Measurements from ENCODE around the gene DGKH. TPM values are rescaled to one million over a fixed set of nuclear protein-coding genes. Genes with fewer than 3 reads are reported as not detected.

Gene DGKH
- total RNA-seq, 2 donors from 2014 or later, result 7.4 to 21.1 TPM

DNA sequence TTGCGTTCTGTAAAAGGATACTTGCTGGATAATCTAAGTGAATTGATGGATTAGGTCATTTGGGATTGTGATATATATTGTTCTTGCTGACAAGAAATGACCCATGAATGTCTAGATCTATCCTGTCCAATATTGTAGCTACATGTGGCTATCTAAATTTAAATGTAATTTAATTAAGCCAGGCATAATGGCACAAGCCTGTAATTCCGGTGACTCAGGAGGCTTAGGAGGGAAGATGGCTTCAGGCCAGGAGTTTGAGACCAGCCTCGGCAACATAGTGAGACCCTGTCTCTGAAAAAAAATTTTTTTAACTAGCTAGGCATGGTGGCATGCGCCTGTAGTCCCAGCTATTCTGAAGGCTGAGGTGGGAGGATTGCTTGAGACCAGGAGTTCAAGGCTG lies 184.2 kb downstream of the DGKH start:
- Mint-ChIP-seq H3K9me3 (no peaks in the 10 kb centered on the region), H3K4me3 (no peak overlapping the region), H3K27ac (no peak overlapping the region), H3K4me1 (ENCODE audit: low read depth in 2 of 2) (no peaks in the 10 kb centered on the region), H3K36me3 (no peaks in the 10 kb centered on the region), H3K27me3 (no peaks in the 10 kb centered on the region)
- DNase-seq (ENCODE audit: low spot score) (no peak), ATAC-seq (no peak)

DNA sequence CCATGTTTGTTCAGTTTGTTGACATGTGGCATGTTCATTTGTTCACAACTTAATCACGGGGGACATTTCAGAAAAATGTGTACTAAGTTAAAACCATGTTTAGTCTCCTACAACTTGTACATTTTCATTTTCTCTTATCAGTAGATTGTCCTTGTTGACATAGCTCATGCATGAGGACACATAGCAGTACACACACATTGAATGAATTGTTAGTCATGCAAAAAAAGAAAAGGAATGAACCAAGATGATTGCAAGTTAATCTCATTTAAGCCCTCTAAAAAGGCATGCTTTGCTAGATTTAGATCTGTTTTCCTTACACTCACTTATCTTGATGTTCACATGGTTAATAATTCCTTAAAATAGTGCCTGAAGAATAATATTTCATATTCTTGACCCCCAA lies 185.3 kb downstream of the DGKH start:
- H3K4me3 Mint-ChIP-seq, result no peak overlapping the region
- H3K36me3 Mint-ChIP-seq, result no peaks in the 10 kb centered on the region
- H3K9me3 Mint-ChIP-seq, result no peaks in the 10 kb centered on the region
- no peaks in the 10 kb centered on the region for H3K4me1 Mint-ChIP-seq (ENCODE audit: low read depth in 2 of 2)
- no peak for DNase-seq (ENCODE audit: low spot score)
- no peak overlapping the region for H3K27ac Mint-ChIP-seq
- no peaks in the 10 kb centered on the region for H3K27me3 Mint-ChIP-seq
- no peak for ATAC-seq

DNA sequence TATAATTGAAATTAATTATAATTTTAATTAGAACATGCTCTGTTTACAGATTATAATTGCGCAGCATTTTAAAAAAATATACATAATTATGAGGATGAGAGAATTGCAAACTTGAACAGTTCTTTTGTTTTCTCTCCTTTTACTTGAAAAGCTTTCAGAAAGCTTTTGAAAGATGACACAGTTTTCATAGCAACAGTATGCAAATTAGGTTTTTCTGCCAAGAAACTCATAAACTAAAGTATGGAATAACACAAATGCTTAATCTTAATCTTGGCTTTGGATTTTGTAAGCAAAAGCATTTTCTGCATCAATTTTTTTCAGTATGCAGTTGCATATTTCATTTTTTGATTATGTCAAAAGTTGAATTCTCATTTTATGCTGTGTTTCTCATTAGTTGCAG lies 190.7 kb downstream of the DGKH start:
- Mint-ChIP-seq H3K4me3 (no peak overlapping the region), H3K36me3 (no peaks in the 10 kb centered on the region), H3K9me3 (no peaks in the 10 kb centered on the region), H3K27ac (no peak overlapping the region), H3K4me1 (ENCODE audit: low read depth in 2 of 2) (peaks cover 0 to 4% of the 10 kb centered on the region in 2 donors), H3K27me3 (peaks cover 8 to 17% of the 10 kb centered on the region in 2 donors)
- ATAC-seq (no peak), DNase-seq (ENCODE audit: low spot score) (no peak)

DNA sequence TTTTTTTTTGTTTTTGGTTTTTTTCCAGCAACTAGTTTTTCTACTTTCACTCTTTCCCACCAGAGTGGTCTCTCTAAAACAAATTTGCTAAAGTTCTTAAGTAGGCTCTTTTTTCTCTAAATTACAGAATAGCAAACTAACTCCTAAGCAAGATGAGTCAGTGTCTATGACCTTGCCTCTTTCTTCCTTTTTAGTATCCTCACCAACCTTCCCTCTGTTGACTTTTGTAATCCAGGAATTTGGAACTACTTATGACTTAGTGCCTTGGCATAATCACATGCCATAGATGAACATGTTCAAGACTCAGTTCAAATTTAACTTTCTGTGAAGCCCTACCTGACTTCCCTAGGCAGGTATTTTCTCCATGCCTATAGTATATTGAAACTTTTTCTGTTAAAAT lies 191.2 kb downstream of the DGKH start:
- Mint-ChIP-seq H3K4me3 (no peak overlapping the region), H3K27ac (no peak overlapping the region), H3K9me3 (no peaks in the 10 kb centered on the region), H3K27me3 (peaks cover 8 to 17% of the 10 kb centered on the region in 2 donors), H3K4me1 (ENCODE audit: low read depth in 2 of 2) (peaks cover 0 to 4% of the 10 kb centered on the region in 2 donors), H3K36me3 (no peaks in the 10 kb centered on the region)
- ATAC-seq (no peak), DNase-seq (ENCODE audit: low spot score) (no peak)

DNA sequence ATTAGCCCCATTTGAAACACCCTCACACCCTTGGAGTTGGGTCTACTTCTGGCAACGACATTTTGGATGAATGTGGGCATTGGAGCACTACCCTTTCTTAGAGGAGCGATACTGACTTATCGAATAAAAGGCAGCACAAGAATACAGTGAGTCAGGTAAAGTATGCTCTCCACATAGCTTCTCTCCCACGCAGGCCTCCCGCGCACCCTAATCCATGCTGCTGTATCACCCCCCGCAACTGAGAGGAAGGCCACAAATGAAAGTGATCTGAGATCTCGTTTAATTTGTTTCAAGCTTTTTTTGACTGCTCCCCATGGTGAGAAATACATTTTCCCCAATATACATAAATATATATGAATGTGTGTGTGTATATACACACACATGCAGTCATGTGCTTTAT lies 198.1 kb downstream of the DGKH start:
- Mint-ChIP-seq H3K36me3 (no peaks in the 10 kb centered on the region), H3K9me3 (no peaks in the 10 kb centered on the region), H3K27me3 (peaks cover 10 to 17% of the 10 kb centered on the region in 2 donors), H3K4me1 (ENCODE audit: low read depth in 2 of 2) (peaks cover 0 to 4% of the 10 kb centered on the region in 2 donors), H3K4me3 (no peak overlapping the region), H3K27ac (no peak overlapping the region)
- ATAC-seq (no peak), DNase-seq (ENCODE audit: low spot score) (no peak)

DNA sequence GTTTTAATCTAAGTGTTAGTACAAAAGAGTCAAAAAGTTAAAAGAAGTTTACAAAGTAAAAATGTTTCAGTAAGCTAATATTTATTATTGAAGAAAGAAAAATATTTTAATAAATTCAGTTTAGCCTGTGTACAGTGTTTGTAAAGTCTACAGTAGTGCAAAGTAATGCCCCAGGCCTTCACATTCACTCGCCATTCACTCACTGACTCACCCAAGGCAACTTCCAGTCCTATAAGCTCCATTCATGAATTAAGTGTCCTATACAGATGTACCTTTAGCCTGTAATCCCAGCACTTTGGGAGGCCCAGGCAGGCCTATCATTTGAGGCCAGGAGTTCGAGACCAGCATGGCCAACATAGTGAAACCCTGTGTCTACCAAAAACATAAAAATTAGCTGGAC lies 199.4 kb downstream of the DGKH start:
- H3K4me3 Mint-ChIP-seq, result no peak overlapping the region
- peaks cover 13% of the 10 kb centered on the region in 2 donors for H3K27me3 Mint-ChIP-seq
- no peak for ATAC-seq
- H3K27ac Mint-ChIP-seq, result no peak overlapping the region
- no peaks in the 10 kb centered on the region for H3K36me3 Mint-ChIP-seq
- DNase-seq (ENCODE audit: low spot score), result no peak
- H3K9me3 Mint-ChIP-seq, result no peaks in the 10 kb centered on the region
- H3K4me1 Mint-ChIP-seq (ENCODE audit: low read depth in 2 of 2), result peaks cover 0 to 4% of the 10 kb centered on the region in 2 donors

DNA sequence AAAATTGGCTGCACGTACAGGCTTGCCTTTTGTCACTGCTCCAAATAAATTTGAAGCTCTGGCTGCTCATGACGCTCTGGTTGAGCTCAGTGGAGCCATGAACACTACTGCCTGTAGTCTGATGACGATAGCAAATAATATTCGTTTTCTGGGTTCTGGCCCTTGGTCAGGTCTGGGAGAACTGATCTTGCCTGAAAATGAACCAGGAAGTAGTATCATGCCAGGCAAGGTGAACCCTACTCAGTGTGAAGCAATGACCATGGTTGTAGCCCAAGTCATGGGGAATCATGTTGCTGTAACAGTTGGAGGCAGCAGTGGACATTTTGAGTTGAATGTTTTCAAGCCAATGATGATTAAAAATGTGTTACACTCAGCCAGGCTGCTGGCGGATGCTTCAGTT lies 207.4 kb downstream of the DGKH start:
- DNase-seq (ENCODE audit: low spot score) (no peak), ATAC-seq (no peak)
- H3K4me1 Mint-ChIP-seq (ENCODE audit: low read depth in 2 of 2), result no peaks in the 10 kb centered on the region
- H3K4me3 Mint-ChIP-seq, result no peak overlapping the region
- no peaks in the 10 kb centered on the region for H3K9me3 Mint-ChIP-seq
- H3K36me3 Mint-ChIP-seq, result no peaks in the 10 kb centered on the region
- H3K27me3 Mint-ChIP-seq, result peaks cover 0 to 12% of the 10 kb centered on the region in 2 donors
- H3K27ac Mint-ChIP-seq, result no peak overlapping the region

DNA sequence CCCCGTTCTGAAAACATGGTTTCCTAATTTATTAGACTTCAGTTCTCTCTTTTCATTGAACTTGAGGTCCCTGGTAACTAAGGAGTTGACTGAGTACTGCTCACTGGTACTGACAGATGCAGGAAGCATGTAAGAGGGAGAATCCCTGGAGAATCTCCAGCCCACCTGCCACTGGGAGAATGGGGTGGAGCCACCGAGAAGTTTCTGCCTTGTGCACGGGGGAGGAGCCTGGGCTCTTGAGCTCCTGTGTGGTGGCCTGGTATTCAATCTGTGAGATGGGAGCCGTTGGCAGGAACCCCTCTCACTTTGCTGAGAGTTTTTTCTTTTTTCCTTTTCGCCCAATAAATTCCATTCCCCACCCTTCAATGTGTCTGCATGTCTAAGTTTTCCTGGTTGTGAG lies 210.3 kb downstream of the DGKH start:
- Mint-ChIP-seq H3K4me3 (no peak overlapping the region), H3K4me1 (ENCODE audit: low read depth in 2 of 2) (no peaks in the 10 kb centered on the region), H3K27ac (no peak overlapping the region), H3K9me3 (no peaks in the 10 kb centered on the region), H3K36me3 (no peaks in the 10 kb centered on the region), H3K27me3 (peaks cover 0 to 13% of the 10 kb centered on the region in 2 donors)
- DNase-seq (ENCODE audit: low spot score), result no peak
- no peak for ATAC-seq

DNA sequence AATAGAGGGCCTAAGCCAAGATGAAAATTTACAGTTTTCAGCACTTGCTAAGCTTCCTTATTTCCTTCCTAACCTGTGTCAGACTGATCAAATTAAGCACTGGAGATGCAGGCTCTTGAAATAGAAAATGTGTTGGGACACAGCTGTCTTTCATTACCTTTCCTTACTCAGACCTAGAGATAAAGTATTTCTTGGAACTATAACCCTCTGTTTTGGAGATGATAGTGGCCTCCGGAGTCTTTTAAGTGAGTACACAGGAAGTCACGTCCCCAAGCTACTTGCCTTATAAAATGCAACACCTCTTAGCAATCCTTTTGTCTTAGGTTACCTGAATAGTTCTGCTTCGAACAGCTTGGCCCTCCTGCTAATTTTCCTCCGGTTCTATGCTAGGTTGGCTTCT lies 211.1 kb downstream of the DGKH start:
- H3K36me3 Mint-ChIP-seq, result no peaks in the 10 kb centered on the region
- no peaks in the 10 kb centered on the region for H3K9me3 Mint-ChIP-seq
- DNase-seq (ENCODE audit: low spot score) (no peak), ATAC-seq (no peak)
- H3K27ac Mint-ChIP-seq, result no peak overlapping the region
- peaks cover 0 to 17% of the 10 kb centered on the region in 2 donors for H3K27me3 Mint-ChIP-seq
- H3K4me3 Mint-ChIP-seq, result no peak overlapping the region
- H3K4me1 Mint-ChIP-seq (ENCODE audit: low read depth in 2 of 2), result no peaks in the 10 kb centered on the region

DNA sequence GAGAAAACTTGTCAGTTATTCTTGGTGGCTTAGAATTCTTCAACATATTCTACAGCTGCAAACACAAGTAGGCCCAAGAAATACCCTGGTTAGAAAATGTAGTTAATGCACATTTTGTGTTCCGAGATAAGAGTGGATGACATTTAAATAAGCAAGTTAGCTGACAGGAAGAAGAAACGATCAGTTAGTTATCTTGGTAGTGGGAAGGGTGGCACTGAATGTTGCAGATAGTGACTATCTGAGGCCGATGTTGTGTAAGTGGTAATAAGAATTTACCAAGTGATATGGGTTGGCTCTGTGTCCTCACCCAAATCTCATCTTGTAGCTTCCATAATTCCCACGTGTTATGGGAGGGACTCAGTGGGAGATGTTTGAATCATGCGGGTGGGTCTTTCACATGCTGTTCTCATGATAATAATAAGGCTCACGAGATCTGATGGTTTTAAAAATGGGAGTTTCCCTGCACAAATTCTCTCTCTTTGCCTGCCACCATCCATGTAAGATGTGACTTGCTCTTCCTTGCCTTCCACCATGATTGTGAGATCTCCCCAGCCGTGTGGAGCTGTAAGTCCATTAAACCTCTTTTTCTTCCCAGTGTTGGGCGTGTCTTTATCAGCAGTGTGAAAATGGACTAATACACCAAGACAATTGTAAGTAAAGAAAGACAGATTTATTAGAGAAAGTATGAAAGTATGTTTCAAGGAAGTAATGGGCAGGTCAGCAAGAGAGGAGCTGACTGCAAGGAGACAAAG lies 212.6 kb downstream of the DGKH start:
- Mint-ChIP-seq H3K36me3 (no peaks in the 10 kb centered on the region), H3K4me1 (ENCODE audit: low read depth in 2 of 2) (no peaks in the 10 kb centered on the region), H3K27ac (no peak overlapping the region), H3K27me3 (peaks cover 0 to 15% of the 10 kb centered on the region in 2 donors), H3K4me3 (no peak overlapping the region), H3K9me3 (no peaks in the 10 kb centered on the region)
- ATAC-seq (no peak), DNase-seq (ENCODE audit: low spot score) (no peak)

DNA sequence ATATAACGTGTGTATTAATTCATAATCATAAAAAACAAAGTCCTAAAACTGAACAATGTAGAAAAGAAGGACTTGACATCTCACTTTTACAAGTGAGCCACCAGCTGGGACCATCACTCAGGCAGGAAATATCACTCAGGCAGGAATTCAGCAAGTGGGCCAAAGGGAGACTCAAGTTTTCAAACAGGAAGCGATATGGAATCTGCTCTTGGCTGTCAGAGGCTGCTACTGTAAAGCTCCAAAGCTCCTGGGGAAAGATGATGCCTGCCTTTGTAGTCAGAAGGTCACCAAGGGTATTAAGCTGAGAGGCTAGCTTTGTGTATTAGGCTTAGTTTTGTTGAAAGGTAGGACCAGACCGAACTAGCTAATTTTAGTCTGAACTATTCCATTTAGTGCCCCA lies 218.0 kb downstream of the DGKH start:
- ATAC-seq, result no peak
- no peaks in the 10 kb centered on the region for H3K36me3 Mint-ChIP-seq
- peaks cover 5% of the 10 kb centered on the region for H3K9me3 Mint-ChIP-seq
- DNase-seq (ENCODE audit: low spot score), result no peak
- H3K4me3 Mint-ChIP-seq, result no peak overlapping the region
- no peak overlapping the region for H3K27ac Mint-ChIP-seq
- H3K4me1 Mint-ChIP-seq (ENCODE audit: low read depth in 2 of 2), result peaks cover 13 to 14% of the 10 kb centered on the region in 2 donors
- peaks cover 0 to 17% of the 10 kb centered on the region in 2 donors for H3K27me3 Mint-ChIP-seq

DNA sequence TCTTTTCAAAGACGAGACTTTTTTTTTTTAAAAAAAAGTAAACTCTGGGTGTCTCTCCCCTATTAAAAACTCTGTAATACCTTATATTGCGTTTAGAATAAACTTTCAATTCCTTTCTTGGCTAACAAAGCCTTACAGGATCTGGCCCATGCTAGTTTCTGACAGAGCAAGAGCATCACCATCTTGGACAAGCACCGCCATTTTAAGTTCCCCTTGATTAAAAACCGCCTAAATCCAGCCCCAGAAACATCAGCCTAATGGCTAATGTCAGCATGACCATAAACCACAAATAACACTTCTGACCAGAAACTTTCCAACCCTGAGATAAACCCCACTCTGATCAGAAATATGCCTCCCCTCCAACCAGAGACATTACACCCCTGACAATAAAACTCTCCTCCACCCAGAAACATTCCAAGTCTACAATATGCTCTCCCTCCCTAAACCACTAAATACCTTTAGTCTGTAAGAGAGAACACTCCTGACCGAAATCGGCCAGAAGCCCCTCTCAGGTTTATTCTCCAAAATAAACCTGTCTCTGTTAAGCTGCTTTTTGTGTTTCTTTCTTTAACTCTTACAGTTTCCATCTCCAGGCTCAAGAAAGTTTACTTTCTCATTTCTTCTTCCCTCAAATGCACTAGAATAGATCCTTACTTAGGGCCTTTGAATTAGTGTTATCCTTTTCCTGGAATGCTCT lies 221.9 kb downstream of the DGKH start:
- Mint-ChIP-seq H3K27me3 (peaks cover 0 to 8% of the 10 kb centered on the region in 2 donors), H3K4me3 (peak overlapping the region; percentile 97), H3K9me3 (peaks cover 5% of the 10 kb centered on the region), H3K36me3 (no peaks in the 10 kb centered on the region), H3K4me1 (ENCODE audit: low read depth in 2 of 2) (peaks cover 31 to 33% of the 10 kb centered on the region in 2 donors), H3K27ac (peak overlapping the region; percentile 21 to 81)
- DNase-seq (ENCODE audit: low spot score) (no peak), ATAC-seq (no peak)

DNA sequence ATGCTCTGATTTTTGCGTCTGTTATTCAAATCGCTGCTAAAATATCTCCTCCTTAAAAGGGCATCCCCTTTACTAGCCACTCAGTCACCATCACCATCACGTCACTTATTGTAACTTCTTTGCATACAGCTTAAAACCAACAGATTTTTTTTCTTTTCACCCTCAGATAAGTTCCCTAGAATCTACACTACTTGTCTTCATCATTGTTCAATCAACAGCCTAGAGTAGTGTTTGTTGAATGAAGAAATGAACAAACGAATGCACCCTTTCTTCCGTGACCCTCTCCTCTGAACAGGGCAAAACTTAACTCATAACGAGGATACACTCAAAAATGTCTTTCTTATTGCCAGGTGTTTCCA lies 222.4 kb downstream of the DGKH start:
- H3K4me3 Mint-ChIP-seq, result peak overlapping the region; percentile 97
- peak overlapping the region; percentile 81 to 96 for H3K27ac Mint-ChIP-seq
- peaks cover 34% of the 10 kb centered on the region in 2 donors for H3K4me1 Mint-ChIP-seq (ENCODE audit: low read depth in 2 of 2)
- H3K9me3 Mint-ChIP-seq, result peaks cover 5% of the 10 kb centered on the region
- peaks cover 0 to 8% of the 10 kb centered on the region in 2 donors for H3K27me3 Mint-ChIP-seq
- ATAC-seq (no peak), DNase-seq (ENCODE audit: low spot score) (no peak)
- no peaks in the 10 kb centered on the region for H3K36me3 Mint-ChIP-seq

DNA sequence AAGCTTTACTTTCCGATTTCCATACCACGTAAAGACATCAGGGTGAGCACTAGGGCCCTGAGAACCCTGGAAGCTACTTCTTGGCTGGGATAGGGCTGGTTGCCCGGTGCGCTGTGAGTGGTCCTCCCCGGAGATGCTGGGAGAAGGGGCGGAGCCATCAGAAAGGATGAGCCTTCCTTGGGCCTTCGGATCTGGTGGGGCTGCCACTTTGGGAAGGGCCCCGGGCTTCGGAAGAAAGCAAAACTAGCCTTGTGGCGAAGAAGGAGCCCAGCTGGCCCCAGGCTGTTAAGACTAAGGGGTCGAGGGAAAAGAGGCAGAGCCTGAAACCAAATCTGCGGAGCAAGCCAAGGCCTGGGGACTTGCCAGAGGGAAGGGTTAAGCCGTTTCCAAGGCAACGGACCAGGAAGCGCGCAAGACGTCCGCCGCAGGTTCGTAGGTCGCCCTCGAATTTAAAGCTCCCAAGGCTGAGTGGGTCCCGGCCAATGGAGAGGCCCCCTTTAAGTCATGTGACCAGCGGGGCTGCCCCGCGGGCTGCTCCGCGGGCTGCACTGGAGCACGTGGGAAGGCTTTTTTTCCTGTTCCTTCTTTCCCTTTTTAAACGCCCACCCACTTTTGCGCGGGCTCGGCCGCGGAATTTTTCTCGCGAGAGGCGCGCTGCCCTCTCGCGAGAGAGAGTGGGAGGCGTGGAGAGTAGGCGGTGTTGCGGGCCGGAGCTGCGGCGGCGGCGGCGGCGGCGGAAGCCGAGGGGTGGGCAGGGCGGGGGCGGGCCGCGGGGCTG lies 223.1 kb downstream of the DGKH start:
- peak; percentile 97 to 98 for ATAC-seq
- Mint-ChIP-seq H3K9me3 (peaks cover 5% of the 10 kb centered on the region), H3K36me3 (no peaks in the 10 kb centered on the region), H3K4me3 (peak overlapping the region; percentile 97), H3K27ac (peak overlapping the region; percentile 81 to 96), H3K27me3 (peaks cover 0 to 8% of the 10 kb centered on the region in 2 donors), H3K4me1 (ENCODE audit: low read depth in 2 of 2) (peaks cover 34 to 35% of the 10 kb centered on the region in 2 donors)
- peak; percentile 98 for DNase-seq (ENCODE audit: low spot score)
